ENCODE results near the gene FERMT2. TPM values are rescaled to one million over a fixed set of nuclear protein-coding genes. Genes with fewer than 3 reads are reported as not detected.

FERMT2 gene
- total RNA-seq, 1 donor from 2014 or later, result 79.7 TPM

- DNase-seq, result no peak
- no peak overlapping the region for H3K4me3 Mint-ChIP-seq (ENCODE audit: unreplicated experiment)
- H3K36me3 Mint-ChIP-seq (ENCODE audit: unreplicated experiment), result peaks cover under 1% of the 10 kb centered on the region
- H3K9me3 Mint-ChIP-seq (ENCODE audit: unreplicated experiment), result no peaks in the 10 kb centered on the region
- H3K27ac Mint-ChIP-seq (ENCODE audit: unreplicated experiment), result no peak overlapping the region
- no peaks in the 10 kb centered on the region for H3K4me1 Mint-ChIP-seq (ENCODE audit: low read depth, unreplicated experiment)
- TF ChIP-seq, protein P1, sequence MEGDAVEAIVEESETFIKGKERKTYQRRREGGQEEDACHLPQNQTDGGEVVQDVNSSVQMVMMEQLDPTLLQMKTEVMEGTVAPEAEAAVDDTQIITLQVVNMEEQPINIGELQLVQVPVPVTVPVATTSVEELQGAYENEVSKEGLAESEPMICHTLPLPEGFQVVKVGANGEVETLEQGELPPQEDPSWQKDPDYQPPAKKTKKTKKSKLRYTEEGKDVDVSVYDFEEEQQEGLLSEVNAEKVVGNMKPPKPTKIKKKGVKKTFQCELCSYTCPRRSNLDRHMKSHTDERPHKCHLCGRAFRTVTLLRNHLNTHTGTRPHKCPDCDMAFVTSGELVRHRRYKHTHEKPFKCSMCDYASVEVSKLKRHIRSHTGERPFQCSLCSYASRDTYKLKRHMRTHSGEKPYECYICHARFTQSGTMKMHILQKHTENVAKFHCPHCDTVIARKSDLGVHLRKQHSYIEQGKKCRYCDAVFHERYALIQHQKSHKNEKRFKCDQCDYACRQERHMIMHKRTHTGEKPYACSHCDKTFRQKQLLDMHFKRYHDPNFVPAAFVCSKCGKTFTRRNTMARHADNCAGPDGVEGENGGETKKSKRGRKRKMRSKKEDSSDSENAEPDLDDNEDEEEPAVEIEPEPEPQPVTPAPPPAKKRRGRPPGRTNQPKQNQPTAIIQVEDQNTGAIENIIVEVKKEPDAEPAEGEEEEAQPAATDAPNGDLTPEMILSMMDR (IDR thresholded peaks at IDR 0.05; ENCODE audit: partially characterized antibody, unreplicated experiment), result no peak
- no peaks in the 10 kb centered on the region for H3K27me3 Mint-ChIP-seq (ENCODE audit: unreplicated experiment)
These were observed 89.4 kb downstream of the FERMT2 start for GRCh38 chr14:52861403-52861802.

DNA sequence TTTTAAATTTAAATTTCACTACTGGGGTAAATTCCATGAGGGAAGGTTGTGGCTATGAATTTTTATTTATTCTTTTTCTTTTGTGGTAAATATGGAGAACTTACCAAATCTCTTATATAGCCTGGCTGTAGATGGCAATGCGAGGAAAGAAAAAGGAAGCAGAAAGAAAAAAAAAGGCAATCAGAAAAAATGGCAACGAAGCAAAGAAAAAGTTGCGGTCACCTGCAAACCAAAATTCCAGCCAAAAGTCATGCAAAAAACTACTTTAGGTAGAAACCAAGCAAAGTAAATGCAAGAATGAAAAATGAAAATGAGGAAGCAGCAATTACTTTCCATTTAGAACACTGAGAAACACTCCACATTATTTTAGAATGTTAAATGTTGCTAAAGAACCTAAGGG is 89.9 kb downstream of the FERMT2 start:
- TF ChIP-seq, protein P1 (IDR thresholded peaks at IDR 0.05; ENCODE audit: partially characterized antibody, unreplicated experiment), result no peak
- no peak for DNase-seq
- Mint-ChIP-seq H3K36me3 (ENCODE audit: unreplicated experiment) (peaks cover 5% of the 10 kb centered on the region), H3K4me3 (ENCODE audit: unreplicated experiment) (no peak overlapping the region), H3K4me1 (ENCODE audit: low read depth, unreplicated experiment) (no peaks in the 10 kb centered on the region), H3K9me3 (ENCODE audit: unreplicated experiment) (no peaks in the 10 kb centered on the region), H3K27me3 (ENCODE audit: unreplicated experiment) (no peaks in the 10 kb centered on the region), H3K27ac (ENCODE audit: unreplicated experiment) (no peak overlapping the region)

DNA sequence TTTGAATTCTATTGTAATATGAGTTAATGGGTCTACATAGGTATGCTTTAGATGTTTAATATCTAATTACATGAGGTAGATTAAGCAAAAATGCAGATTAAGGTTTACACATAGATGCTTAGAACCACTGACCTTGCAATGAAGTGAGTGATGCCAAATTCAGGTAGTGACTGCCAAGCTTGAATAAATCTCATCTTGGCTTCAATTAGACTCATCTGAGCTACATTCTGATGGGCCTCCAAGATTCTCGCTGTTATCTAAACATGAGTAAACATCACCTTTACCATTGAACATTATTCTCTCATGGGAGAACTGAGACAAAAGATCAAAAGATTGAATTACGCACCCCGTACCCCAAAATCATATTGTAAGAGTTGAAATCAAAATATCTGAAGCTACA is 90.6 kb downstream of the FERMT2 start:
- no peak overlapping the region for H3K27ac Mint-ChIP-seq (ENCODE audit: unreplicated experiment)
- H3K36me3 Mint-ChIP-seq (ENCODE audit: unreplicated experiment), result peaks cover 6% of the 10 kb centered on the region
- H3K27me3 Mint-ChIP-seq (ENCODE audit: unreplicated experiment), result no peaks in the 10 kb centered on the region
- H3K4me3 Mint-ChIP-seq (ENCODE audit: unreplicated experiment), result no peak overlapping the region
- no peak for DNase-seq
- no peaks in the 10 kb centered on the region for H3K4me1 Mint-ChIP-seq (ENCODE audit: low read depth, unreplicated experiment)
- no peaks in the 10 kb centered on the region for H3K9me3 Mint-ChIP-seq (ENCODE audit: unreplicated experiment)
- TF ChIP-seq, protein P1 (IDR thresholded peaks at IDR 0.05; ENCODE audit: partially characterized antibody, unreplicated experiment), result no peak

DNA sequence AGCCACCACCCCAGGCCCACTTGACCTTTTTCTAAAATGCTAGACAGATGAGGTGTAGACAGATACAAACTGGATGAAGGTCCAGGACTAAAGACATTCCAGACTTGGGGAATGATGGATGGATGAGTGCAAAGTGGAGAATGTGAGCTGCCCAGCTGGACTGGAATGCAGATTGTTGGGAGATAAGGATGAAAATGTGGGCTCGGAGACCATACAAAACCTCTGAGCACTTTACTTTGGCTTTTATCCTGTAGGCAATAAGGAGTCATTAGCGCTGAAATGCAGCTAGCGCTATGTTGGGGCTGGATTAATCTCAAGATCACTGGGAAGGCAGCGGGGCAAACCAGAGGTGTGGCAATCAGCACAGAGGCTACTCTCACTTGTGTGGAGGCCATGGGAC is 94.7 kb downstream of the FERMT2 start:
- Mint-ChIP-seq H3K36me3 (ENCODE audit: unreplicated experiment) (peaks cover 6% of the 10 kb centered on the region), H3K27ac (ENCODE audit: unreplicated experiment) (no peak overlapping the region), H3K4me1 (ENCODE audit: low read depth, unreplicated experiment) (peaks cover 11% of the 10 kb centered on the region), H3K27me3 (ENCODE audit: unreplicated experiment) (no peaks in the 10 kb centered on the region), H3K4me3 (ENCODE audit: unreplicated experiment) (no peak overlapping the region), H3K9me3 (ENCODE audit: unreplicated experiment) (no peaks in the 10 kb centered on the region)
- DNase-seq, result no peak
- TF ChIP-seq, protein P1 (IDR thresholded peaks at IDR 0.05; ENCODE audit: partially characterized antibody, unreplicated experiment), result no peak

DNA sequence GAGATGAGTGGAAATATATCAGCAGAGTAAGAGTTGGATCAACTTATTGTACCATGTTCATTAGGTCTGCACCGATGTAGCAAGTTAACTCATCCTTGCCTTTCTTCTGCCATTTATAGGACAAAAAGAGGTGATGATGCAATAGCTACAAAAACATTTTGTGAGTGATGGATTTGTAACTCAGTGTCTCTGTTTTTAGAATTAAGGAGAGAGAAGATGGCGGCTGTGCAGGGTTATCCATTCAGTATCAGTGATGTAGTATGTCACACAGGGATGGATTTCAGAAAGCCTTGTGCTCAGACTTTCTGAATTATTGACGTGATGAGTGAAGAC is 97.4 kb downstream of the FERMT2 start:
- Mint-ChIP-seq H3K36me3 (ENCODE audit: unreplicated experiment) (peaks cover 6% of the 10 kb centered on the region), H3K27me3 (ENCODE audit: unreplicated experiment) (peaks cover 2% of the 10 kb centered on the region), H3K9me3 (ENCODE audit: unreplicated experiment) (no peaks in the 10 kb centered on the region), H3K27ac (ENCODE audit: unreplicated experiment) (no peak overlapping the region), H3K4me3 (ENCODE audit: unreplicated experiment) (peak overlapping the region; percentile 0), H3K4me1 (ENCODE audit: low read depth, unreplicated experiment) (peaks cover 11% of the 10 kb centered on the region)
- DNase-seq, result no peak
- TF ChIP-seq, protein P1 (IDR thresholded peaks at IDR 0.05; ENCODE audit: partially characterized antibody, unreplicated experiment), result no peak
